ENCODE measurements around the gene RGMA. TPM values are rescaled to one million over a fixed set of nuclear protein-coding genes. Genes with fewer than 3 reads are reported as not detected.

Gene RGMA
- polyA plus RNA-seq, 1 donor from 2014 or later: 9.5 TPM

GRCh38 chr15:93072411-93073394 is 16.3 kb downstream of the RGMA start:
- no peaks in the 10 kb centered on the region for H3K9me3 ChIP-seq (ENCODE audit: low read length)
- H3K79me2 ChIP-seq (replicated peaks; ENCODE audit: insufficient read depth, low read length): peaks cover 97% of the 10 kb centered on the region
- H3K9ac ChIP-seq (ENCODE audit: low read length): peak overlapping the region; percentile 80
- no peaks in the 10 kb centered on the region for H3K27me3 ChIP-seq (ENCODE audit: insufficient read depth, low read depth, low read length)
- no peaks in the 10 kb centered on the region for H3K9me2 ChIP-seq (ENCODE audit: insufficient read depth, low read length)
- peak overlapping the region; percentile 45 for H2AFZ ChIP-seq (ENCODE audit: low read depth, low read length)
- H3K27ac ChIP-seq (ENCODE audit: low read length): peak overlapping the region; percentile 60
- peak overlapping the region; percentile 87 for H3K4me2 ChIP-seq (ENCODE audit: low read length)
- peak overlapping the region; percentile 90 for H3K4me3 ChIP-seq (ENCODE audit: low read length)
- TF ChIP-seq TAF1 (IDR thresholded peaks at IDR 0.05; ENCODE audit: low read depth): no peak
- TF ChIP-seq POLR2AphosphoS5 (IDR thresholded peaks at IDR 0.05): peak; percentile 15
- peak; percentile 54 for TF ChIP-seq CTCF (IDR thresholded peaks at IDR 0.05; ENCODE audit: poor library complexity, severe bottlenecking)
- TF ChIP-seq SMC3 (conservative IDR thresholded peaks at IDR 0.05; ENCODE audit: poor library complexity): peak; percentile 43
- TF ChIP-seq EZH2 (IDR thresholded peaks at IDR 0.05; ENCODE audit: borderline replicate concordance, insufficient read depth, low read length, poor library complexity, severe bottlenecking): no peak
- TF ChIP-seq MXI1 (conservative IDR thresholded peaks at IDR 0.05; ENCODE audit: poor library complexity, severe bottlenecking): peak; percentile 53
- TF ChIP-seq EP300 (conservative IDR thresholded peaks at IDR 0.05; ENCODE audit: poor library complexity, severe bottlenecking): no peak
- peak; percentile 23 for TF ChIP-seq RAD21 (conservative IDR thresholded peaks at IDR 0.05)
- no peak for TF ChIP-seq REST (IDR thresholded peaks at IDR 0.05; ENCODE audit: borderline replicate concordance)
- H3K36me3 ChIP-seq (ENCODE audit: insufficient read depth, low read length): no peaks in the 10 kb centered on the region
- no peaks in the 10 kb centered on the region for H4K20me1 ChIP-seq (ENCODE audit: insufficient read depth)
- H3F3A ChIP-seq (ENCODE audit: insufficient read depth, low read length, poor library complexity, severe bottlenecking): no peaks in the 10 kb centered on the region

- no peak for TF ChIP-seq EP300 (conservative IDR thresholded peaks at IDR 0.05; ENCODE audit: poor library complexity, severe bottlenecking)
- no peak for TF ChIP-seq MXI1 (conservative IDR thresholded peaks at IDR 0.05; ENCODE audit: poor library complexity, severe bottlenecking)
- no peak for TF ChIP-seq RAD21 (conservative IDR thresholded peaks at IDR 0.05)
- no peak for TF ChIP-seq POLR2AphosphoS5 (IDR thresholded peaks at IDR 0.05)
- no peak for TF ChIP-seq CTCF (IDR thresholded peaks at IDR 0.05; ENCODE audit: poor library complexity, severe bottlenecking)
- TF ChIP-seq TAF1 (IDR thresholded peaks at IDR 0.05; ENCODE audit: low read depth): no peak
- TF ChIP-seq EZH2 (IDR thresholded peaks at IDR 0.05; ENCODE audit: borderline replicate concordance, insufficient read depth, low read length, poor library complexity, severe bottlenecking): no peak
- no peak for TF ChIP-seq SMC3 (conservative IDR thresholded peaks at IDR 0.05; ENCODE audit: poor library complexity)
- H3K9ac ChIP-seq (ENCODE audit: low read length): peak overlapping the region; percentile 80
- H3K79me2 ChIP-seq (replicated peaks; ENCODE audit: insufficient read depth, low read length): peaks cover 97% of the 10 kb centered on the region
- no peaks in the 10 kb centered on the region for H3K9me2 ChIP-seq (ENCODE audit: insufficient read depth, low read length)
- peak overlapping the region; percentile 90 for H3K4me3 ChIP-seq (ENCODE audit: low read length)
- H3K27ac ChIP-seq (ENCODE audit: low read length): peak overlapping the region; percentile 60
- no peaks in the 10 kb centered on the region for H3K36me3 ChIP-seq (ENCODE audit: insufficient read depth, low read length)
- H3F3A ChIP-seq (ENCODE audit: insufficient read depth, low read length, poor library complexity, severe bottlenecking): no peaks in the 10 kb centered on the region
- H3K27me3 ChIP-seq (ENCODE audit: insufficient read depth, low read depth, low read length): no peaks in the 10 kb centered on the region
- peak overlapping the region; percentile 30 for H2AFZ ChIP-seq (ENCODE audit: low read depth, low read length)
- H3K4me2 ChIP-seq (ENCODE audit: low read length): peak overlapping the region; percentile 87
- no peaks in the 10 kb centered on the region for H4K20me1 ChIP-seq (ENCODE audit: insufficient read depth)
- no peaks in the 10 kb centered on the region for H3K9me3 ChIP-seq (ENCODE audit: low read length)
Observed at GRCh38 chr15:93072011-93072410, 17.0 kb downstream of the RGMA start.

Data from neural cell (in vitro differentiated cells).